ENCODE results near the gene ZBTB48.

Gene ZBTB48

GRCh38 chr1:6572653-6573383 lies 7.0 kb upstream of the ZBTB48 start:
- no peak for DNase-seq (ENCODE audit: low read depth in 2 of 2)

- DNase-seq (ENCODE audit: low read depth in 2 of 2): no peak
Observed at GRCh38 chr1:6574025-6574620, 5.7 kb upstream of the ZBTB48 start.

- no peak for DNase-seq (ENCODE audit: low read depth in 2 of 2)
Observed at GRCh38 chr1:6574818-6575217, 5.0 kb upstream of the ZBTB48 start.

- no peak for DNase-seq (ENCODE audit: low read depth in 2 of 2)
Observed at GRCh38 chr1:6577831-6578525, 1.8 kb upstream of the ZBTB48 start.

- no peak for DNase-seq (ENCODE audit: low read depth in 2 of 2)
Observed at GRCh38 chr1:6578624-6579373, 995 bp upstream of the ZBTB48 start.

GRCh38 chr1:6580119-6580592 lies 362 bp downstream of the ZBTB48 start:
- DNase-seq (ENCODE audit: low read depth in 2 of 2): no peak

GRCh38 chr1:6580593-6581409 lies 1.0 kb downstream of the ZBTB48 start:
- no peak for DNase-seq (ENCODE audit: low read depth in 2 of 2)

- DNase-seq (ENCODE audit: low read depth in 2 of 2): no peak
Observed at GRCh38 chr1:6581561-6582305, 1.9 kb downstream of the ZBTB48 start.

GRCh38 chr1:6582370-6582769 lies 2.6 kb downstream of the ZBTB48 start:
- DNase-seq (ENCODE audit: low read depth in 2 of 2): no peak

- no peak for DNase-seq (ENCODE audit: low read depth in 2 of 2)
Observed at GRCh38 chr1:6584126-6585080, 4.6 kb downstream of the ZBTB48 start.

- DNase-seq (ENCODE audit: low read depth in 2 of 2): no peak
Observed at GRCh38 chr1:6585081-6585722, 5.4 kb downstream of the ZBTB48 start.

GRCh38 chr1:6585841-6586240 lies 6.0 kb downstream of the ZBTB48 start:
- DNase-seq (ENCODE audit: low read depth in 2 of 2): no peak

GRCh38 chr1:6586404-6586816 lies 6.6 kb downstream of the ZBTB48 start:
- DNase-seq (ENCODE audit: low read depth in 2 of 2): no peak

GRCh38 chr1:6587261-6588005 lies 7.6 kb downstream of the ZBTB48 start:
- DNase-seq (ENCODE audit: low read depth in 2 of 2): no peak

GRCh38 chr1:6588128-6588892 lies 8.5 kb downstream of the ZBTB48 start:
- no peak for DNase-seq (ENCODE audit: low read depth in 2 of 2)

GRCh38 chr1:6588893-6589520 lies 9.2 kb downstream of the ZBTB48 start:
- DNase-seq (ENCODE audit: low read depth in 2 of 2): no peak

GRCh38 chr1:6590046-6590445 lies 10.3 kb downstream of the ZBTB48 start:
- DNase-seq (ENCODE audit: low read depth in 2 of 2): no peak

Data from stimulated activated CD8-positive, alpha-beta memory T cell treated with anti-CD3 and anti-CD28 coated beads, Interleukin-7, amount 100 ng/mL, for 4 hours (primary cell).